Liver (tissue), 9 donors: Measurements from ENCODE around the gene C16orf78. TPM values are rescaled to one million over a fixed set of nuclear protein-coding genes. Genes with fewer than 3 reads are reported as not detected.

ENCODE experiments used
- DNase-seq: peaks from one replicate; pipeline ENCODE4 v3.0.0-alpha.2; 2017; ENCODE audit warnings: low spot score
- H3K27ac ChIP-seq, 2 donors: one replicate each; pipeline ENCODE4 v1.7.0; 2013; ENCODE audit warnings: inconsistent platforms in 2 of 2, low read length in 2 of 2, control low read depth in 1 of 2, low read depth in 1 of 2, mild to moderate bottlenecking in 1 of 2
- H3K27me3 ChIP-seq, 4 donors: one replicate each; pipeline versions ENCODE4 v1.6.1 to v1.7.0; 2013; ENCODE audit warnings: low read length in 3 of 4, inconsistent platforms in 1 of 4, mild to moderate bottlenecking in 1 of 4, moderate library complexity in 1 of 4; ENCODE audit not compliant: control insufficient read depth in 4 of 4, insufficient read depth in 4 of 4
- H3K36me3 ChIP-seq, 4 donors: one replicate each; pipeline versions ENCODE4 v1.6.1 to v1.7.0; 2013; ENCODE audit warnings: low read length in 3 of 4, mild to moderate bottlenecking in 3 of 4, low read depth in 1 of 4, moderate library complexity in 1 of 4; ENCODE audit not compliant: control insufficient read depth in 4 of 4, insufficient read depth in 3 of 4
- H3K4me1 ChIP-seq, 4 donors: one replicate each; pipeline versions ENCODE4 v1.6.1 to v1.7.0; 2013; ENCODE audit warnings: low read length in 3 of 4, mild to moderate bottlenecking in 3 of 4, moderate library complexity in 1 of 4; ENCODE audit not compliant: control insufficient read depth in 4 of 4, insufficient read depth in 4 of 4
- H3K4me3 ChIP-seq, 3 donors: one replicate each; pipeline versions ENCODE4 v1.6.1 to v1.7.0; 2013; ENCODE audit warnings: low read length in 3 of 3, control low read depth in 1 of 3, low read depth in 1 of 3, mild to moderate bottlenecking in 1 of 3
- H3K9ac ChIP-seq, 2 donors: one replicate each; pipeline ENCODE4 v1.7.0; 2013; ENCODE audit warnings: low read length in 2 of 2, mild to moderate bottlenecking in 2 of 2, moderate library complexity in 2 of 2, control low read depth in 1 of 2, low read depth in 1 of 2
- H3K9me3 ChIP-seq, 4 donors: one replicate each; pipeline versions ENCODE4 v1.6.1 to v1.7.0; 2013; ENCODE audit warnings: low read length in 3 of 4; ENCODE audit not compliant: control insufficient read depth in 4 of 4
- EGR1 ChIP-seq, 2 donors: IDR thresholded peaks; 2 replicates each; pipeline ENCODE4 v1.6.1; 2016 to 2018; ENCODE audit warnings: antibody characterized with exemption in 2 of 2, low read depth in 2 of 2
- FOXA1 ChIP-seq: IDR thresholded peaks from 2 replicates; pipeline ENCODE4 v1.6.1; 2016; ENCODE audit warnings: antibody characterized with exemption
- FOXA2 ChIP-seq: IDR thresholded peaks from 2 replicates; pipeline ENCODE4 v1.6.1; 2016; ENCODE audit warnings: antibody characterized with exemption
- GABPA ChIP-seq, 2 donors: IDR thresholded peaks in 1 of 2; conservative IDR thresholded peaks in 1 of 2; 2 replicates each; pipeline ENCODE4 v1.6.1; 2016; ENCODE audit warnings: antibody characterized with exemption in 2 of 2, mild to moderate bottlenecking in 1 of 2, moderate library complexity in 1 of 2
- HNF4A ChIP-seq, 2 donors: conservative IDR thresholded peaks; 2 replicates each; pipeline ENCODE4 v1.6.1; 2016; ENCODE audit warnings: antibody characterized with exemption in 2 of 2, mild to moderate bottlenecking in 2 of 2
- HNF4G ChIP-seq: IDR thresholded peaks from 2 replicates; pipeline ENCODE4 v1.6.1; 2016; ENCODE audit warnings: antibody characterized with exemption
- JUND ChIP-seq, 2 donors: IDR thresholded peaks; 2 replicates each; pipeline ENCODE4 v1.6.1; 2016; ENCODE audit warnings: antibody characterized with exemption in 2 of 2
- NR2F2 ChIP-seq: IDR thresholded peaks from 2 replicates; pipeline ENCODE4 v1.6.1; 2016; ENCODE audit warnings: antibody characterized with exemption
- RAD21 ChIP-seq, 2 donors: IDR thresholded peaks; 2 replicates each; pipeline ENCODE4 v1.6.1; 2016; ENCODE audit warnings: antibody characterized with exemption in 2 of 2, mild to moderate bottlenecking in 2 of 2
- RXRA ChIP-seq, 2 donors: IDR thresholded peaks; 2 replicates each; pipeline ENCODE4 v1.6.1; 2017 to 2018; ENCODE audit warnings: antibody characterized with exemption in 2 of 2, mild to moderate bottlenecking in 1 of 2
- SP1 ChIP-seq: IDR thresholded peaks from 2 replicates; pipeline ENCODE4 v1.6.1; 2018; ENCODE audit warnings: antibody characterized with exemption, mild to moderate bottlenecking
- TAF1 ChIP-seq: conservative IDR thresholded peaks from 2 replicates; pipeline ENCODE4 v1.6.1; 2016; ENCODE audit warnings: antibody characterized with exemption, mild to moderate bottlenecking
- YY1 ChIP-seq: IDR thresholded peaks from 2 replicates; pipeline ENCODE4 v1.6.1; 2016; ENCODE audit warnings: antibody characterized with exemption, mild to moderate bottlenecking
- WGBS: extraction: QIAGEN DNeasy Blood & Tissue Kit; methylation state at CpG from one replicate; pipeline ENCODE4 v1.1.7; 2013; 5-methylcytosine and 5-hydroxymethylcytosine counted together
- polyA plus RNA-seq, 2 donors: library from polyadenylated mRNA; stranded (reverse) in 1 of 2; unstranded in 1 of 2; fragments of 200-250 nt in 1 of 2; fragments of >200 nt in 1 of 2; fragmentation: Nextera tagmentation in 1 of 2; extraction: Ambion mirVana in 1 of 2; gene quantifications; one replicate each; pipeline versions ENCODE4 v1.2.1 to v1.2.3, GENCODE V29; 2013 to 2015
- total RNA-seq, 2 donors: library from RNA; depleted of rRNA; stranded (reverse); fragments of >200 nt; gene quantifications; one replicate each; pipeline ENCODE4 v1.2.3, GENCODE V29; 2014
- TF ChIP-seq, protein P1 (sequence below): IDR thresholded peaks from 2 replicates; pipeline ENCODE4 v1.6.1; 2016; ENCODE audit warnings: antibody characterized with exemption
- TF ChIP-seq, protein P2 (sequence below): fragments of 150-350 bp; IDR thresholded peaks from 2 replicates; pipeline ENCODE4 v1.5.1; 2017; ENCODE audit warnings: improper control_type of control experiment, low read depth, low read length; ENCODE audit not compliant: missing input control
- TF ChIP-seq, protein P3 (sequence below): IDR thresholded peaks from 2 replicates; pipeline ENCODE4 v1.6.1; 2016; ENCODE audit warnings: antibody characterized with exemption
- TF ChIP-seq, protein P4 (sequence below): IDR thresholded peaks from 2 replicates; pipeline ENCODE4 v1.6.1; 2016; ENCODE audit warnings: antibody characterized with exemption
- donor health status: healthy.
- donor health status: healthy.
- donor health status: healthy.
- donor health status: healthy.
- donor health status: healthy.

The C16orf78 gene
- total and polyA plus RNA-seq, 4 donors: not detected

DNA sequence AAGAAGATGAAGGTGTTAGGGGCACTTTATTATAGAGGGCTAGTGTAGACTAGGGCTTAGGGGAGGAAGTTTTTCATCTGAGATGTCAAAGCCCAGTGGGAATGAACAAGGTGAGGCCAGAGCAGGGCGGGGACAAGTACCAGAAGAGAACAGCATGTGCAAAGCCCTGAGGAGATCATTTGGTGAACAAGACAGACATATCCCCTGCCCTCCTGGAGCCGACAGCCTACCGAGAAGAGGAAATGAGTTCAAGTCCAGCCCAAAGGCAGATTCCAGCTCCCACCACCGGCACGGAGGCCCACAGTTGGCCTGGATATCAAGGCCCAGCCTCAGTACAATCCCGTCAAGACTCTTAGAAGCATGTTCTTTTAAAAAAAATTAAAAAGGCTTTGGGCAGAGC is 61.1 kb downstream of the C16orf78 start:
- no peak overlapping the region for H3K27ac ChIP-seq
- no peaks in the 10 kb centered on the region for H3K27me3 ChIP-seq
- 95% methylated on average over 6 of the region's 6 CpGs for WGBS
- no peaks in the 10 kb centered on the region for H3K9me3 ChIP-seq
- no peak for DNase-seq
- H3K9ac ChIP-seq: no peak overlapping the region
- TF ChIP-seq TAF1 (no peak), FOXA2 (no peak), HNF4A (conservative IDR thresholded peaks at IDR 0.05) (no peak), HNF4G (no peak), SP1 (no peak), GABPA (IDR thresholded peaks at IDR 0.05 in 1 of 2, conservative IDR thresholded peaks at IDR 0.05 in 1 of 2) (no peak), NR2F2 (no peak), YY1 (no peak), RXRA (IDR thresholded peaks at IDR 0.05) (no peak)
- TF ChIP-seq, protein P1, sequence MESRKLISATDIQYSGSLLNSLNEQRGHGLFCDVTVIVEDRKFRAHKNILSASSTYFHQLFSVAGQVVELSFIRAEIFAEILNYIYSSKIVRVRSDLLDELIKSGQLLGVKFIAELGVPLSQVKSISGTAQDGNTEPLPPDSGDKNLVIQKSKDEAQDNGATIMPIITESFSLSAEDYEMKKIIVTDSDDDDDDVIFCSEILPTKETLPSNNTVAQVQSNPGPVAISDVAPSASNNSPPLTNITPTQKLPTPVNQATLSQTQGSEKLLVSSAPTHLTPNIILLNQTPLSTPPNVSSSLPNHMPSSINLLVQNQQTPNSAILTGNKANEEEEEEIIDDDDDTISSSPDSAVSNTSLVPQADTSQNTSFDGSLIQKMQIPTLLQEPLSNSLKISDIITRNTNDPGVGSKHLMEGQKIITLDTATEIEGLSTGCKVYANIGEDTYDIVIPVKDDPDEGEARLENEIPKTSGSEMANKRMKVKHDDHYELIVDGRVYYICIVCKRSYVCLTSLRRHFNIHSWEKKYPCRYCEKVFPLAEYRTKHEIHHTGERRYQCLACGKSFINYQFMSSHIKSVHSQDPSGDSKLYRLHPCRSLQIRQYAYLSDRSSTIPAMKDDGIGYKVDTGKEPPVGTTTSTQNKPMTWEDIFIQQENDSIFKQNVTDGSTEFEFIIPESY: no peak
- TF ChIP-seq, protein P2, sequence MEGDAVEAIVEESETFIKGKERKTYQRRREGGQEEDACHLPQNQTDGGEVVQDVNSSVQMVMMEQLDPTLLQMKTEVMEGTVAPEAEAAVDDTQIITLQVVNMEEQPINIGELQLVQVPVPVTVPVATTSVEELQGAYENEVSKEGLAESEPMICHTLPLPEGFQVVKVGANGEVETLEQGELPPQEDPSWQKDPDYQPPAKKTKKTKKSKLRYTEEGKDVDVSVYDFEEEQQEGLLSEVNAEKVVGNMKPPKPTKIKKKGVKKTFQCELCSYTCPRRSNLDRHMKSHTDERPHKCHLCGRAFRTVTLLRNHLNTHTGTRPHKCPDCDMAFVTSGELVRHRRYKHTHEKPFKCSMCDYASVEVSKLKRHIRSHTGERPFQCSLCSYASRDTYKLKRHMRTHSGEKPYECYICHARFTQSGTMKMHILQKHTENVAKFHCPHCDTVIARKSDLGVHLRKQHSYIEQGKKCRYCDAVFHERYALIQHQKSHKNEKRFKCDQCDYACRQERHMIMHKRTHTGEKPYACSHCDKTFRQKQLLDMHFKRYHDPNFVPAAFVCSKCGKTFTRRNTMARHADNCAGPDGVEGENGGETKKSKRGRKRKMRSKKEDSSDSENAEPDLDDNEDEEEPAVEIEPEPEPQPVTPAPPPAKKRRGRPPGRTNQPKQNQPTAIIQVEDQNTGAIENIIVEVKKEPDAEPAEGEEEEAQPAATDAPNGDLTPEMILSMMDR: no peak
- TF ChIP-seq, protein P3, sequence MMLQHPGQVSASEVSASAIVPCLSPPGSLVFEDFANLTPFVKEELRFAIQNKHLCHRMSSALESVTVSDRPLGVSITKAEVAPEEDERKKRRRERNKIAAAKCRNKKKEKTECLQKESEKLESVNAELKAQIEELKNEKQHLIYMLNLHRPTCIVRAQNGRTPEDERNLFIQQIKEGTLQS: no peak
- no peaks in the 10 kb centered on the region for H3K36me3 ChIP-seq
- no peaks in the 10 kb centered on the region for H3K4me1 ChIP-seq
- no peak overlapping the region for H3K4me3 ChIP-seq

DNA sequence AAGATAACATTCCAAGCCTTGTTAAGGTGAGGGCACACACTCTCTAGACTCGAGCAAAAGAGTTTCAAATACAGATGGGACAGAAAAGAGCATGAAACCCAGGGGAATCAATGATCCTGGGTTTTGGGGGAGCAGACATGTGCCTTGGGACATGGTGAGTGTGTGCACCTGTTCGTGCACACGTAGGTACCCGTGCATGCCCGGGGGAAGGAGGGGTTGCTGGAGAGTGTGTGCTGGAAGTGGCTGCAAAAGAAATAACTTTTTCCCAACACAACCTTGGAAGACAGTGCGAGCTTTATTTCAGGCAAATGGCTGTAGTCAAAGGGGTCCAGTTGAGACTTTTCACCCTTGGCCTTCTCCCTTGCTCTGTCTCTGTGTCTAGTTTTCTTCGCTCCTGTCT is 62.6 kb downstream of the C16orf78 start:
- no peak overlapping the region for H3K27ac ChIP-seq
- H3K4me1 ChIP-seq: no peaks in the 10 kb centered on the region
- no peaks in the 10 kb centered on the region for H3K36me3 ChIP-seq
- no peak overlapping the region for H3K9ac ChIP-seq
- 88% methylated on average over 7 of the region's 7 CpGs for WGBS
- no peak overlapping the region for H3K4me3 ChIP-seq
- H3K9me3 ChIP-seq: no peaks in the 10 kb centered on the region
- no peaks in the 10 kb centered on the region for H3K27me3 ChIP-seq
- TF ChIP-seq HNF4G (no peak), HNF4A (conservative IDR thresholded peaks at IDR 0.05) (no peak)
- DNase-seq: no peak

DNA sequence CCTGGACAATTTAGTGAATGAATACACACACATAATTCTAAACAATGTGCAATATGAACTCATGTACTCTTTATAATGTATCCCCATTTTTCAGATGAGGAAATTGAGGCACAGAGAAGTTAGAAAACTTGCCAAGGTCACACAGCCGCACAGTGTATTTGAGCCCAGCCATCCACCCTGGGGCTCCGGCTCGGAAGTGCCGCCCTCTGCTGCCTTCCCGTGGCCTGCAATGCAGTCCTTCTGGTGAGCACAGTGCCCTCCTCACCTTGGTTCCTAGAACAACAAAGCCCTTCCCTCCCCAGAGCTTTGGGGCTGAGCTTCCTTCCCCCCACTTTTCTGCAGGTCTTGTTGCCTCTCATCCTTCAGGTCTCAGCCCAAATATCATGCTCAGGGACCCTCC is 63.7 kb downstream of the C16orf78 start:
- no peak overlapping the region for H3K9ac ChIP-seq
- H3K27ac ChIP-seq: no peak overlapping the region
- WGBS: 83% methylated on average over 5 of the region's 5 CpGs
- H3K4me1 ChIP-seq: peaks cover 0 to 2% (median 0%) of the 10 kb centered on the region in 4 donors
- no peak for DNase-seq
- no peaks in the 10 kb centered on the region for H3K36me3 ChIP-seq
- H3K27me3 ChIP-seq: no peaks in the 10 kb centered on the region
- no peak overlapping the region for H3K4me3 ChIP-seq
- no peaks in the 10 kb centered on the region for H3K9me3 ChIP-seq
- TF ChIP-seq, protein P1: no peak
- TF ChIP-seq GABPA (IDR thresholded peaks at IDR 0.05 in 1 of 2, conservative IDR thresholded peaks at IDR 0.05 in 1 of 2): no peak
- TF ChIP-seq EGR1 (IDR thresholded peaks at IDR 0.05; ENCODE audit: low read depth in 2 of 2): no peak
- TF ChIP-seq FOXA1: no peak
- no peak for TF ChIP-seq NR2F2
- TF ChIP-seq, protein P3: no peak
- TF ChIP-seq, protein P4, sequence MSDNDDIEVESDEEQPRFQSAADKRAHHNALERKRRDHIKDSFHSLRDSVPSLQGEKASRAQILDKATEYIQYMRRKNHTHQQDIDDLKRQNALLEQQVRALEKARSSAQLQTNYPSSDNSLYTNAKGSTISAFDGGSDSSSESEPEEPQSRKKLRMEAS: no peak
- TF ChIP-seq, protein P2: no peak
- TF ChIP-seq RAD21 (IDR thresholded peaks at IDR 0.05): no peak
- TF ChIP-seq SP1: no peak
- TF ChIP-seq HNF4G: no peak
- no peak for TF ChIP-seq YY1
- no peak for TF ChIP-seq HNF4A (conservative IDR thresholded peaks at IDR 0.05)
- no peak for TF ChIP-seq FOXA2
- TF ChIP-seq JUND (IDR thresholded peaks at IDR 0.05): no peak
